Measurements from ENCODE around the gene UBR1.

The UBR1 gene

GRCh38 chr15:43103907-43104306 is 1.9 kb downstream of the UBR1 start:
- TF ChIP-seq GABPA (IDR thresholded peaks at IDR 0.05; ENCODE audit: low read depth) (no peak), SPI1 (IDR thresholded peaks at IDR 0.05; ENCODE audit: borderline replicate concordance, low read depth) (no peak), POLR2AphosphoS5 (IDR thresholded peaks at IDR 0.05; ENCODE audit: low read depth) (no peak)
- TF ChIP-seq, protein P1, sequence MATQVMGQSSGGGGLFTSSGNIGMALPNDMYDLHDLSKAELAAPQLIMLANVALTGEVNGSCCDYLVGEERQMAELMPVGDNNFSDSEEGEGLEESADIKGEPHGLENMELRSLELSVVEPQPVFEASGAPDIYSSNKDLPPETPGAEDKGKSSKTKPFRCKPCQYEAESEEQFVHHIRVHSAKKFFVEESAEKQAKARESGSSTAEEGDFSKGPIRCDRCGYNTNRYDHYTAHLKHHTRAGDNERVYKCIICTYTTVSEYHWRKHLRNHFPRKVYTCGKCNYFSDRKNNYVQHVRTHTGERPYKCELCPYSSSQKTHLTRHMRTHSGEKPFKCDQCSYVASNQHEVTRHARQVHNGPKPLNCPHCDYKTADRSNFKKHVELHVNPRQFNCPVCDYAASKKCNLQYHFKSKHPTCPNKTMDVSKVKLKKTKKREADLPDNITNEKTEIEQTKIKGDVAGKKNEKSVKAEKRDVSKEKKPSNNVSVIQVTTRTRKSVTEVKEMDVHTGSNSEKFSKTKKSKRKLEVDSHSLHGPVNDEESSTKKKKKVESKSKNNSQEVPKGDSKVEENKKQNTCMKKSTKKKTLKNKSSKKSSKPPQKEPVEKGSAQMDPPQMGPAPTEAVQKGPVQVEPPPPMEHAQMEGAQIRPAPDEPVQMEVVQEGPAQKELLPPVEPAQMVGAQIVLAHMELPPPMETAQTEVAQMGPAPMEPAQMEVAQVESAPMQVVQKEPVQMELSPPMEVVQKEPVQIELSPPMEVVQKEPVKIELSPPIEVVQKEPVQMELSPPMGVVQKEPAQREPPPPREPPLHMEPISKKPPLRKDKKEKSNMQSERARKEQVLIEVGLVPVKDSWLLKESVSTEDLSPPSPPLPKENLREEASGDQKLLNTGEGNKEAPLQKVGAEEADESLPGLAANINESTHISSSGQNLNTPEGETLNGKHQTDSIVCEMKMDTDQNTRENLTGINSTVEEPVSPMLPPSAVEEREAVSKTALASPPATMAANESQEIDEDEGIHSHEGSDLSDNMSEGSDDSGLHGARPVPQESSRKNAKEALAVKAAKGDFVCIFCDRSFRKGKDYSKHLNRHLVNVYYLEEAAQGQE (IDR thresholded peaks at IDR 0.05; ENCODE audit: insufficient replicate concordance, low read depth) = no peak
- TF ChIP-seq, protein P2, sequence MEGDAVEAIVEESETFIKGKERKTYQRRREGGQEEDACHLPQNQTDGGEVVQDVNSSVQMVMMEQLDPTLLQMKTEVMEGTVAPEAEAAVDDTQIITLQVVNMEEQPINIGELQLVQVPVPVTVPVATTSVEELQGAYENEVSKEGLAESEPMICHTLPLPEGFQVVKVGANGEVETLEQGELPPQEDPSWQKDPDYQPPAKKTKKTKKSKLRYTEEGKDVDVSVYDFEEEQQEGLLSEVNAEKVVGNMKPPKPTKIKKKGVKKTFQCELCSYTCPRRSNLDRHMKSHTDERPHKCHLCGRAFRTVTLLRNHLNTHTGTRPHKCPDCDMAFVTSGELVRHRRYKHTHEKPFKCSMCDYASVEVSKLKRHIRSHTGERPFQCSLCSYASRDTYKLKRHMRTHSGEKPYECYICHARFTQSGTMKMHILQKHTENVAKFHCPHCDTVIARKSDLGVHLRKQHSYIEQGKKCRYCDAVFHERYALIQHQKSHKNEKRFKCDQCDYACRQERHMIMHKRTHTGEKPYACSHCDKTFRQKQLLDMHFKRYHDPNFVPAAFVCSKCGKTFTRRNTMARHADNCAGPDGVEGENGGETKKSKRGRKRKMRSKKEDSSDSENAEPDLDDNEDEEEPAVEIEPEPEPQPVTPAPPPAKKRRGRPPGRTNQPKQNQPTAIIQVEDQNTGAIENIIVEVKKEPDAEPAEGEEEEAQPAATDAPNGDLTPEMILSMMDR (IDR thresholded peaks at IDR 0.05; ENCODE audit: insufficient read depth, low read length) = no peak
- Histone ChIP-seq H3K4me3 (replicated peaks; ENCODE audit: insufficient read depth, low read length) (no peak overlapping the region), H3K27ac (replicated peaks) (no peak overlapping the region), H3K27me3 (ENCODE audit: insufficient read depth, poor library complexity, severe bottlenecking) (no peaks in the 10 kb centered on the region)
- DNase-seq (ENCODE audit: low read depth in 1 of 2, low spot score in 1 of 2) = no peak

GRCh38 chr15:43102187-43102586 is 3.7 kb downstream of the UBR1 start:
- no peak for TF ChIP-seq GABPA (IDR thresholded peaks at IDR 0.05; ENCODE audit: low read depth)
- TF ChIP-seq SPI1 (IDR thresholded peaks at IDR 0.05; ENCODE audit: borderline replicate concordance, low read depth) = no peak
- TF ChIP-seq, protein P2 (IDR thresholded peaks at IDR 0.05; ENCODE audit: insufficient read depth, low read length) = no peak
- no peak for TF ChIP-seq POLR2AphosphoS5 (IDR thresholded peaks at IDR 0.05; ENCODE audit: low read depth)
- TF ChIP-seq, protein P1 (IDR thresholded peaks at IDR 0.05; ENCODE audit: insufficient replicate concordance, low read depth) = no peak
- Histone ChIP-seq H3K4me3 (replicated peaks; ENCODE audit: insufficient read depth, low read length) (no peak overlapping the region), H3K27me3 (ENCODE audit: insufficient read depth, poor library complexity, severe bottlenecking) (no peaks in the 10 kb centered on the region), H3K27ac (replicated peaks) (no peak overlapping the region)
- no peak for DNase-seq (ENCODE audit: low read depth in 1 of 2, low spot score in 1 of 2)

DNA sequence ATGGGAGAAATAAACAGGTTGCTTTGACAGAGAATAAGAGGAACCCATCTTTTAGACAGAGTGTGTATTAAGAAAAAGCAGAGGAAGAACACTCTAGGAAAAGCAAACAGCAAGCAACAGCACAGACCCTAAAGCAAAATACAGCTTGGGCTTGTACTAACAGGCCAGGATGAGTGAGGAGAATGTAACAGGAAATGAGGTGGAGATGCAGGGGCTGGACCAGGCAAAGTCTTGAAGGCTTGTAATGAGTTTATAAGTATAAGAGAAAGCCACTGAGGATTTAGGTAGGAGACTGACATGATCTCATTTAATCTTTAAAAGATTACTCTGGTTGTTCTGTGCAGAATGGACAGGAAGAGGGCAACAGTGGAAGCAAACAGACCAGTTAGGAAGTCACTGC is 4.9 kb downstream of the UBR1 start:
- Histone ChIP-seq H3K27ac (replicated peaks) (no peak overlapping the region), H3K27me3 (ENCODE audit: insufficient read depth, poor library complexity, severe bottlenecking) (no peaks in the 10 kb centered on the region), H3K4me3 (replicated peaks; ENCODE audit: insufficient read depth, low read length) (no peak overlapping the region)
- DNase-seq (ENCODE audit: low read depth in 1 of 2, low spot score in 1 of 2) = no peak
- TF ChIP-seq, protein P2 (IDR thresholded peaks at IDR 0.05; ENCODE audit: insufficient read depth, low read length) = no peak
- TF ChIP-seq SPI1 (IDR thresholded peaks at IDR 0.05; ENCODE audit: borderline replicate concordance, low read depth) (no peak), POLR2AphosphoS5 (IDR thresholded peaks at IDR 0.05; ENCODE audit: low read depth) (no peak), GABPA (IDR thresholded peaks at IDR 0.05; ENCODE audit: low read depth) (no peak)
- TF ChIP-seq, protein P1 (IDR thresholded peaks at IDR 0.05; ENCODE audit: insufficient replicate concordance, low read depth) = no peak
